HG03064 (cell line): ENCODE measurements around the gene MCM10.
A peak's percentile ranks its signal among the peaks of the same experiment; 100 is the strongest.

Source experiments
- ATAC-seq: cut with Tn5 transposase; IDR thresholded peaks from one replicate; pipeline ENCODE4 v1.9.1; 2021; ENCODE audit warnings: low read depth; ENCODE audit not compliant: unreplicated experiment

The MCM10 gene

GRCh38 chr10:13163859-13164258 is 2.5 kb downstream of the MCM10 start:
- no peak for ATAC-seq

- no peak for ATAC-seq
Observed at GRCh38 chr10:13165177-13165576, 3.8 kb downstream of the MCM10 start.

- ATAC-seq, result no peak
Observed at GRCh38 chr10:13167568-13167967, 6.2 kb downstream of the MCM10 start.

GRCh38 chr10:13168781-13169180 is 7.4 kb downstream of the MCM10 start:
- no peak for ATAC-seq

- no peak for ATAC-seq
Observed at GRCh38 chr10:13173616-13174015, 12.3 kb downstream of the MCM10 start.

- ATAC-seq, result no peak
Observed at GRCh38 chr10:13180788-13181187, 19.4 kb downstream of the MCM10 start.

- no peak for ATAC-seq
Observed at GRCh38 chr10:13182424-13182823, 21.1 kb downstream of the MCM10 start.

- peak; percentile 55 for ATAC-seq
Observed at GRCh38 chr10:13183625-13184024, 22.3 kb downstream of the MCM10 start.

GRCh38 chr10:13184276-13184675 is 22.9 kb downstream of the MCM10 start:
- ATAC-seq, result no peak

- no peak for ATAC-seq
Observed at GRCh38 chr10:13184730-13185514, 23.6 kb downstream of the MCM10 start.

- no peak for ATAC-seq
Observed at GRCh38 chr10:13187135-13187534, 25.8 kb downstream of the MCM10 start.

GRCh38 chr10:13188593-13188992 is 27.2 kb downstream of the MCM10 start:
- ATAC-seq, result no peak

- no peak for ATAC-seq
Observed at GRCh38 chr10:13189961-13190360, 28.6 kb downstream of the MCM10 start.

GRCh38 chr10:13190816-13191215 is 29.5 kb downstream of the MCM10 start:
- ATAC-seq, result no peak

- no peak for ATAC-seq
Observed at GRCh38 chr10:13191362-13191761, 30.0 kb downstream of the MCM10 start.

- ATAC-seq, result no peak
Observed at GRCh38 chr10:13193637-13194036, 32.3 kb downstream of the MCM10 start.

GRCh38 chr10:13195016-13195415 is 33.7 kb downstream of the MCM10 start:
- no peak for ATAC-seq

GRCh38 chr10:13201132-13201531 is 39.8 kb downstream of the MCM10 start:
- no peak for ATAC-seq

- ATAC-seq, result no peak
Observed at GRCh38 chr10:13206091-13206490, 44.7 kb downstream of the MCM10 start.

- ATAC-seq, result no peak
Observed at GRCh38 chr10:13206546-13207443, 45.4 kb downstream of the MCM10 start.

GRCh38 chr10:13213163-13213562 is 51.8 kb downstream of the MCM10 start:
- ATAC-seq, result no peak

- no peak for ATAC-seq
Observed at GRCh38 chr10:13218878-13219277, 57.5 kb downstream of the MCM10 start.
